ENCODE data around the gene SAMD14.

SAMD14 gene

GRCh38 chr17:50100480-50100883, 29.5 kb downstream of the SAMD14 start:
- TF ChIP-seq TCF4 (CRISPR knock-in tag; IDR thresholded peaks at IDR 0.05; ENCODE audit: borderline replicate concordance), result no peak
- TF ChIP-seq ZFP30 (CRISPR knock-in tag; IDR thresholded peaks at IDR 0.05), result no peak
- TF ChIP-seq ZNF8 (CRISPR knock-in tag; IDR thresholded peaks at IDR 0.05), result no peak
- no peak for TF ChIP-seq ZNF70 (CRISPR knock-in tag; IDR thresholded peaks at IDR 0.05)
- no peak for TF ChIP-seq PPARA (CRISPR knock-in tag; IDR thresholded peaks at IDR 0.05; ENCODE audit: borderline replicate concordance)
- no peak for TF ChIP-seq OSR1 (CRISPR knock-in tag; IDR thresholded peaks at IDR 0.05)
- no peak for TF ChIP-seq TOX (CRISPR knock-in tag; IDR thresholded peaks at IDR 0.05; ENCODE audit: borderline replicate concordance)
- TF ChIP-seq SNAI2 (CRISPR knock-in tag; IDR thresholded peaks at IDR 0.05), result no peak
- TF ChIP-seq, protein P1, sequence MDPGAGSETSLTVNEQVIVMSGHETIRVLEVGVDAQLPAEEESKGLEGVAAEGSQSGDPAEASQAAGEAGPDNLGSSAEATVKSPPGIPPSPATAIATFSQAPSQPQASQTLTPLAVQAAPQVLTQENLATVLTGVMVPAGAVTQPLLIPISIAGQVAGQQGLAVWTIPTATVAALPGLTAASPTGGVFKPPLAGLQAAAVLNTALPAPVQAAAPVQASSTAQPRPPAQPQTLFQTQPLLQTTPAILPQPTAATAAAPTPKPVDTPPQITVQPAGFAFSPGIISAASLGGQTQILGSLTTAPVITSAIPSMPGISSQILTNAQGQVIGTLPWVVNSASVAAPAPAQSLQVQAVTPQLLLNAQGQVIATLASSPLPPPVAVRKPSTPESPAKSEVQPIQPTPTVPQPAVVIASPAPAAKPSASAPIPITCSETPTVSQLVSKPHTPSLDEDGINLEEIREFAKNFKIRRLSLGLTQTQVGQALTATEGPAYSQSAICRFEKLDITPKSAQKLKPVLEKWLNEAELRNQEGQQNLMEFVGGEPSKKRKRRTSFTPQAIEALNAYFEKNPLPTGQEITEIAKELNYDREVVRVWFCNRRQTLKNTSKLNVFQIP (CRISPR knock-in tag; IDR thresholded peaks at IDR 0.05; ENCODE audit: borderline replicate concordance, low read depth), result no peak
- TF ChIP-seq GLIS3 (CRISPR knock-in tag; IDR thresholded peaks at IDR 0.05), result no peak
- TF ChIP-seq, protein P2, sequence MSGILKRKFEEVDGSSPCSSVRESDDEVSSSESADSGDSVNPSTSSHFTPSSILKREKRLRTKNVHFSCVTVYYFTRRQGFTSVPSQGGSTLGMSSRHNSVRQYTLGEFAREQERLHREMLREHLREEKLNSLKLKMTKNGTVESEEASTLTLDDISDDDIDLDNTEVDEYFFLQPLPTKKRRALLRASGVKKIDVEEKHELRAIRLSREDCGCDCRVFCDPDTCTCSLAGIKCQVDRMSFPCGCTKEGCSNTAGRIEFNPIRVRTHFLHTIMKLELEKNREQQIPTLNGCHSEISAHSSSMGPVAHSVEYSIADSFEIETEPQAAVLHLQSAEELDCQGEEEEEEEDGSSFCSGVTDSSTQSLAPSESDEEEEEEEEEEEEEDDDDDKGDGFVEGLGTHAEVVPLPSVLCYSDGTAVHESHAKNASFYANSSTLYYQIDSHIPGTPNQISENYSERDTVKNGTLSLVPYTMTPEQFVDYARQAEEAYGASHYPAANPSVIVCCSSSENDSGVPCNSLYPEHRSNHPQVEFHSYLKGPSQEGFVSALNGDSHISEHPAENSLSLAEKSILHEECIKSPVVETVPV (CRISPR knock-in tag; IDR thresholded peaks at IDR 0.05), result no peak
- TF ChIP-seq ZC3H10 (CRISPR knock-in tag; IDR thresholded peaks at IDR 0.05), result no peak

DNA sequence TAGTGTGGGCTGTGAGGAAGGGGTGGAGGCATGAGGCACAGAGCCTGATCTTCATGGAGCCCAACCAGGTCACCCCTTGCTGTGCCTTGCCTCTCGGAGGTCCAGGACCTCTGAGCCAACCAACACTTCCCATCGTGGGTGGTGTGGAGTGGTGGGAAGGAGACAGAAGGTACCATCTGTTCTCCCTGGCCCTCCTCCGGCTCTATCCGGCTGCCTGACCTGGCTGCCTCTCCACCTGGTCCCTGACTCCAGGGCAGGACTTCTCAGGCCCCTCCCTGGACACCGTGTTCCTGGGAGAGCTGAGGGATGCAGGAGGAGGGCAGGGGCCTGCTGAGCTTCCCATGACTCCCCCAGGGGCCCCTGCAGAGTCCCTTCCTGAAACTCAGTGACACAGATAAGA, 31.0 kb downstream of the SAMD14 start:
- TF ChIP-seq, protein P3, sequence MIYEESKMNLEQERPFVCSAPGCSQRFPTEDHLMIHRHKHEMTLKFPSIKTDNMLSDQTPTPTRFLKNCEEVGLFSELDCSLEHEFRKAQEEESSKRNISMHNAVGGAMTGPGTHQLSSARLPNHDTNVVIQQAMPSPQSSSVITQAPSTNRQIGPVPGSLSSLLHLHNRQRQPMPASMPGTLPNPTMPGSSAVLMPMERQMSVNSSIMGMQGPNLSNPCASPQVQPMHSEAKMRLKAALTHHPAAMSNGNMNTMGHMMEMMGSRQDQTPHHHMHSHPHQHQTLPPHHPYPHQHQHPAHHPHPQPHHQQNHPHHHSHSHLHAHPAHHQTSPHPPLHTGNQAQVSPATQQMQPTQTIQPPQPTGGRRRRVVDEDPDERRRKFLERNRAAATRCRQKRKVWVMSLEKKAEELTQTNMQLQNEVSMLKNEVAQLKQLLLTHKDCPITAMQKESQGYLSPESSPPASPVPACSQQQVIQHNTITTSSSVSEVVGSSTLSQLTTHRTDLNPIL (CRISPR knock-in tag; IDR thresholded peaks at IDR 0.05; ENCODE audit: low read depth), result no peak
- TF ChIP-seq ESRRG (CRISPR knock-in tag; IDR thresholded peaks at IDR 0.05) (no peak), ZFP3 (CRISPR knock-in tag; IDR thresholded peaks at IDR 0.05) (no peak), PATZ1 (CRISPR knock-in tag; IDR thresholded peaks at IDR 0.05; ENCODE audit: borderline replicate concordance) (no peak), ZC3H10 (CRISPR knock-in tag; IDR thresholded peaks at IDR 0.05) (no peak), ZNF8 (CRISPR knock-in tag; IDR thresholded peaks at IDR 0.05) (no peak), PPARA (CRISPR knock-in tag; IDR thresholded peaks at IDR 0.05; ENCODE audit: borderline replicate concordance) (no peak), OSR1 (CRISPR knock-in tag; IDR thresholded peaks at IDR 0.05) (no peak), CSDC2 (CRISPR knock-in tag; IDR thresholded peaks at IDR 0.05) (no peak), GLIS3 (CRISPR knock-in tag; IDR thresholded peaks at IDR 0.05) (no peak), TCF4 (CRISPR knock-in tag; IDR thresholded peaks at IDR 0.05; ENCODE audit: borderline replicate concordance) (no peak), ISL1 (CRISPR knock-in tag; IDR thresholded peaks at IDR 0.05) (no peak), RARB (CRISPR knock-in tag; IDR thresholded peaks at IDR 0.05) (no peak), ZNF70 (CRISPR knock-in tag; IDR thresholded peaks at IDR 0.05) (no peak), TOX (CRISPR knock-in tag; IDR thresholded peaks at IDR 0.05; ENCODE audit: borderline replicate concordance) (no peak), SNAI2 (CRISPR knock-in tag; IDR thresholded peaks at IDR 0.05) (no peak), BACH2 (CRISPR knock-in tag; IDR thresholded peaks at IDR 0.05; ENCODE audit: borderline replicate concordance) (no peak)
- TF ChIP-seq, protein P2 (CRISPR knock-in tag; IDR thresholded peaks at IDR 0.05), result no peak
- no peak for ATAC-seq

More at GRCh38 chr17:50100480-50100883, 29.5 kb downstream of the SAMD14 start:
- no peak for ATAC-seq

GRCh38 chr17:50098583-50098982, 31.4 kb downstream of the SAMD14 start:
- TF ChIP-seq ZNF70 (CRISPR knock-in tag; IDR thresholded peaks at IDR 0.05) (no peak), RARB (CRISPR knock-in tag; IDR thresholded peaks at IDR 0.05) (no peak), ARNTL (CRISPR knock-in tag; IDR thresholded peaks at IDR 0.05; ENCODE audit: borderline replicate concordance, low read depth) (no peak), PPARA (CRISPR knock-in tag; IDR thresholded peaks at IDR 0.05; ENCODE audit: borderline replicate concordance) (no peak), ESRRG (CRISPR knock-in tag; IDR thresholded peaks at IDR 0.05) (no peak)
- TF ChIP-seq, protein P1 (CRISPR knock-in tag; IDR thresholded peaks at IDR 0.05; ENCODE audit: borderline replicate concordance, low read depth), result no peak
- no peak for ATAC-seq
